K562 (cell line): Measurements from ENCODE around the gene FAM184B. TPM values are rescaled to one million over a fixed set of nuclear protein-coding genes. Genes with fewer than 3 reads are reported as not detected.

Experiments
- BCLAF1 ChIP-seq, 2 experiments: fragments of 450-650 bp in 1 of 2; IDR thresholded peaks; 2 replicates each; pipeline ENCODE4 v1.6.1; 2011 to 2017; ENCODE audit warnings: low read depth in 2 of 2, antibody characterized with exemption in 1 of 2, borderline replicate concordance in 1 of 2, low read length in 1 of 2, mild to moderate bottlenecking in 1 of 2, mixed read lengths in 1 of 2; ENCODE audit not compliant: control insufficient read depth in 1 of 2
- GTF2E2 ChIP-seq: fragments of 200-800 bp; sonication (Bioruptor generic); IDR thresholded peaks from 2 replicates; pipeline ENCODE4 v1.6.1; 2016; ENCODE audit warnings: missing genetic modification characterization, missing compliant biosample characterization
- HMGN3 ChIP-seq: IDR thresholded peaks from 2 replicates; pipeline ENCODE4 v1.6.1; 2011; ENCODE audit warnings: borderline replicate concordance, low read depth, mild to moderate bottlenecking, mixed read lengths, low read length; ENCODE audit not compliant: insufficient read length; ENCODE audit errors: extremely low read depth
- NKRF ChIP-seq: fragments of 450-650 bp; IDR thresholded peaks from 2 replicates; pipeline ENCODE4 v1.6.1; 2016; ENCODE audit warnings: borderline replicate concordance
- NONO ChIP-seq, 2 experiments: fragments of 200-400 bp in 1 of 2; fragments of 450-650 bp in 1 of 2; formaldehyde crosslinking in 1 of 2; IDR thresholded peaks; 2 replicates each; pipeline ENCODE4 v1.6.1; 2017; ENCODE audit warnings: low read depth in 2 of 2, mild to moderate bottlenecking in 2 of 2, moderate library complexity in 2 of 2, low read length in 1 of 2
- PCBP1 ChIP-seq: fragments of 200-400 bp; formaldehyde crosslinking; IDR thresholded peaks from 2 replicates; pipeline ENCODE4 v1.6.1; 2018; ENCODE audit warnings: mild to moderate bottlenecking, low read depth, low read length; ENCODE audit not compliant: poor library complexity, severe bottlenecking
- RBFOX2 ChIP-seq: fragments of 200-400 bp; formaldehyde crosslinking; IDR thresholded peaks from 2 replicates; pipeline ENCODE4 v1.6.1; 2017; ENCODE audit warnings: low read depth, mild to moderate bottlenecking, low read length, moderate library complexity
- ZNF224 ChIP-seq: sonication (generic); formaldehyde crosslinking; IDR thresholded peaks from 2 replicates; pipeline ENCODE4 v1.8.0; 2022; ENCODE audit warnings: mild to moderate bottlenecking, missing genetic modification reagents
- polyA plus RNA-seq, 8 experiments: library from polyadenylated mRNA; depleted of rRNA in 4 of 8; stranded (reverse) in 5 of 8; unstranded in 3 of 8; fragments of >200 nt; fragmentation: Nextera tagmentation in 2 of 8; fragmentation: Illumina TruSeq in 1 of 8; extraction: Ambion mirVana in 2 of 8; extraction: Trizol in 1 of 8; gene quantifications; 2 replicates each; pipeline versions ENCODE4 v1.2.1 to v1.2.3, GENCODE V29; 2011 to 2014; ENCODE audit warnings: inconsistent platforms in 1 of 8, missing spikeins in 1 of 8
- total RNA-seq, 7 experiments: library from RNA; depleted of rRNA in 6 of 7; stranded (reverse); fragments of >200 nt in 6 of 7; fragmentation: Illumina TruSeq in 2 of 7; extraction: Trizol in 2 of 7; gene quantifications; 2 replicates each; pipeline versions ENCODE4 v1.2.1 to v1.2.3, GENCODE V29; 2011 to 2021; ENCODE audit warnings: low replicate concordance in 1 of 7
- TF ChIP-seq, protein P1 (sequence below), 2 experiments: IDR thresholded peaks in 1 of 2; conservative IDR thresholded peaks in 1 of 2; 2 replicates each; pipeline ENCODE4 v1.6.1; 2016; ENCODE audit warnings: low read depth in 2 of 2, mild to moderate bottlenecking in 1 of 2, missing compliant biosample characterization in 1 of 2, missing genetic modification characterization in 1 of 2, moderate library complexity in 1 of 2
- TF ChIP-seq, protein P2 (sequence below): sonication (generic); formaldehyde crosslinking; IDR thresholded peaks from 2 replicates; pipeline ENCODE4 v1.8.0; 2022; ENCODE audit warnings: missing genetic modification reagents, mild to moderate bottlenecking, borderline replicate concordance
- TF ChIP-seq, protein P3 (sequence below): fragments of 200-800 bp; sonication (Bioruptor generic); IDR thresholded peaks from 2 replicates; pipeline ENCODE4 v1.6.1; 2017; ENCODE audit warnings: missing genetic modification characterization, missing compliant biosample characterization

Gene FAM184B
- total and polyA plus RNA-seq, 9 of the 15 experiments (the other 6 are each of a cell fraction or from before 2014, with no cell fraction given): not detected

DNA sequence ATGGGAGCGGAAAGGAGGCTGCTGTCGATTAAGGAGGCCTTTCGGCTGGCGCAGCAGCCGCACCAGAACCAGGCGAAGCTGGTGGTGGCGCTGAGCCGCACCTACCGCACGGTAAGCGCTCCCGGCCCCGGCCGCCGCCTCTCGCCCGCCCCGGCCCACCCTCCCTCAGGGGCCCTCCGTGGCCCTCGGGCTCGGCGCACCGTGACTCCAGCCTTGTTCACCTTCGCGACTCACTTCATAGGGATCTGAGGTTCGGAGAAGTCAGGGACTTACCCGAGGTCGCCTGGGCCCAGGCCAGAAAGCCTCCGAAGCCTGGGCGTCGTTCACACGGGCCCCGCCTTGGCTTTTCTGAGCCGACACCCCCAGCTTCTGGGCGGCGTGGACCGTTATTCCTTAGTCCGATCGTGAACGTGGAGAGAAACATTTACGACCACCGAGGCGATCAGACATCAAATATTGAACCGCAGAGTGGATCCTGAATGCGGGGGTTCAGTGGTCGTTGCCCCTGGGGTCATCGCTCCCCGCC lies 29.7 kb upstream of the FAM184B start (continued):
- TF ChIP-seq GTF2E2 (tag): 0 out of 2 replicates have a peak, but pooled peaks have one; percentile 11
- TF ChIP-seq BCLAF1 (IDR thresholded peaks at IDR 0.05; ENCODE audit: borderline replicate concordance in 1 of 2, control insufficient read depth in 1 of 2, low read depth in 2 of 2, low read length in 1 of 2): no peak
- TF ChIP-seq, protein P1, sequence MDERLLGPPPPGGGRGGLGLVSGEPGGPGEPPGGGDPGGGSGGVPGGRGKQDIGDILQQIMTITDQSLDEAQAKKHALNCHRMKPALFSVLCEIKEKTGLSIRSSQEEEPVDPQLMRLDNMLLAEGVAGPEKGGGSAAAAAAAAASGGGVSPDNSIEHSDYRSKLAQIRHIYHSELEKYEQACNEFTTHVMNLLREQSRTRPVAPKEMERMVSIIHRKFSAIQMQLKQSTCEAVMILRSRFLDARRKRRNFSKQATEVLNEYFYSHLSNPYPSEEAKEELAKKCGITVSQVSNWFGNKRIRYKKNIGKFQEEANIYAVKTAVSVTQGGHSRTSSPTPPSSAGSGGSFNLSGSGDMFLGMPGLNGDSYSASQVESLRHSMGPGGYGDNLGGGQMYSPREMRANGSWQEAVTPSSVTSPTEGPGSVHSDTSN (CRISPR knock-in tag; IDR thresholded peaks at IDR 0.05; ENCODE audit: low read depth): no peak
- TF ChIP-seq, protein P1 (tag; conservative IDR thresholded peaks at IDR 0.05; ENCODE audit: low read depth): no peak
- TF ChIP-seq, protein P2, sequence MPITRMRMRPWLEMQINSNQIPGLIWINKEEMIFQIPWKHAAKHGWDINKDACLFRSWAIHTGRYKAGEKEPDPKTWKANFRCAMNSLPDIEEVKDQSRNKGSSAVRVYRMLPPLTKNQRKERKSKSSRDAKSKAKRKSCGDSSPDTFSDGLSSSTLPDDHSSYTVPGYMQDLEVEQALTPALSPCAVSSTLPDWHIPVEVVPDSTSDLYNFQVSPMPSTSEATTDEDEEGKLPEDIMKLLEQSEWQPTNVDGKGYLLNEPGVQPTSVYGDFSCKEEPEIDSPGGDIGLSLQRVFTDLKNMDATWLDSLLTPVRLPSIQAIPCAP (CRISPR knock-in tag): no peak
- TF ChIP-seq NONO (IDR thresholded peaks at IDR 0.05; ENCODE audit: low read depth in 2 of 2, low read length in 1 of 2): peak in 1 of 2 experiments; percentile 28; a peak in 1 of 4 replicates
- TF ChIP-seq, protein P3, sequence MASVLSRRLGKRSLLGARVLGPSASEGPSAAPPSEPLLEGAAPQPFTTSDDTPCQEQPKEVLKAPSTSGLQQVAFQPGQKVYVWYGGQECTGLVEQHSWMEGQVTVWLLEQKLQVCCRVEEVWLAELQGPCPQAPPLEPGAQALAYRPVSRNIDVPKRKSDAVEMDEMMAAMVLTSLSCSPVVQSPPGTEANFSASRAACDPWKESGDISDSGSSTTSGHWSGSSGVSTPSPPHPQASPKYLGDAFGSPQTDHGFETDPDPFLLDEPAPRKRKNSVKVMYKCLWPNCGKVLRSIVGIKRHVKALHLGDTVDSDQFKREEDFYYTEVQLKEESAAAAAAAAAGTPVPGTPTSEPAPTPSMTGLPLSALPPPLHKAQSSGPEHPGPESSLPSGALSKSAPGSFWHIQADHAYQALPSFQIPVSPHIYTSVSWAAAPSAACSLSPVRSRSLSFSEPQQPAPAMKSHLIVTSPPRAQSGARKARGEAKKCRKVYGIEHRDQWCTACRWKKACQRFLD: no peak
- TF ChIP-seq HMGN3: peak; percentile 14
- no peak for TF ChIP-seq PCBP1
- TF ChIP-seq RBFOX2: peak; percentile 74
- 0 out of 2 replicates have a peak, but pooled peaks have one; percentile 1 for TF ChIP-seq ZNF224 (CRISPR knock-in tag)
- TF ChIP-seq NKRF: peak; percentile 12; the same call in 1 of the 2 replicates
